GM12864 (cell line): ENCODE measurements around the gene FGF1.

Experiments used
- DNase-seq: peaks from one replicate; pipeline ENCODE4 v3.0.0-alpha.2; 2011; ENCODE audit warnings: low read depth
- H3K4me3 ChIP-seq: 2 replicates; pipeline ENCODE4 v1.5.1; 2011; ENCODE audit warnings: mild to moderate bottlenecking, low read depth, low read length, control low read depth
- CTCF ChIP-seq: IDR thresholded peaks from 2 replicates; pipeline ENCODE4 v1.5.1; 2011; ENCODE audit warnings: low read depth, mild to moderate bottlenecking, moderate library complexity, low read length, control low read depth, inconsistent platforms; ENCODE audit errors: missing control alignments

FGF1 gene

GRCh38 chr5:142590451-142591231 is 95.2 kb downstream of the FGF1 start:
- no peak for DNase-seq
- no peak for TF ChIP-seq CTCF
- no peak overlapping the region for H3K4me3 ChIP-seq

- no peak for TF ChIP-seq CTCF
- DNase-seq, result no peak
- no peak overlapping the region for H3K4me3 ChIP-seq
Observed at GRCh38 chr5:142589720-142590119, 96.2 kb downstream of the FGF1 start.

- DNase-seq, result no peak
- H3K4me3 ChIP-seq, result no peak overlapping the region
- TF ChIP-seq CTCF, result peak; percentile 73
Observed at GRCh38 chr5:142587354-142587965, 98.4 kb downstream of the FGF1 start.

- no peak for DNase-seq
- TF ChIP-seq CTCF, result no peak
- no peak overlapping the region for H3K4me3 ChIP-seq
Observed at GRCh38 chr5:142586552-142586951, 99.3 kb downstream of the FGF1 start.

GRCh38 chr5:142585451-142585850 is 100.4 kb downstream of the FGF1 start:
- no peak overlapping the region for H3K4me3 ChIP-seq
- DNase-seq, result no peak
- no peak for TF ChIP-seq CTCF

GRCh38 chr5:142584891-142585290 is 101.0 kb downstream of the FGF1 start:
- no peak for TF ChIP-seq CTCF

More at GRCh38 chr5:142584891-142585290, 101.0 kb downstream of the FGF1 start:
- H3K4me3 ChIP-seq, result no peak overlapping the region
- no peak for DNase-seq
